ENCODE results near the gene FLACC1. TPM values are rescaled to one million over a fixed set of nuclear protein-coding genes. Genes with fewer than 3 reads are reported as not detected.

The FLACC1 gene
- total RNA-seq, 4 donors from 2014 or later, result 0.19 to 5.1 (median 0.52) TPM

- Histone ChIP-seq H3K4me1 (peaks cover 5 to 52% (median 32%) of the 10 kb centered on the region in 3 donors), H3K36me3 (peaks cover 0 to 30% (median 0%) of the 10 kb centered on the region in 3 donors), H3K27ac (no peak overlapping the region), H3K9me3 (no peaks in the 10 kb centered on the region), H3K27me3 (no peaks in the 10 kb centered on the region), H3K4me3 (no peak overlapping the region)
- DNase-seq, result no peak
- TF ChIP-seq CTCF (IDR thresholded peaks at IDR 0.05) (no peak), POLR2A (IDR thresholded peaks at IDR 0.05) (no peak)
- intact Hi-C loops (cut with DNase I), result loop anchor here (10.0 kb wide), 1 partner anchor 52 kb away; the partner anchor contains the start of genes STRADB and TRAK2
- WGBS, 2 donors, result 82 to 85% methylated on average over 6 of the region's 6 CpGs
Measured at GRCh38 chr2:201402651-201403562, 45.8 kb upstream of the FLACC1 start.

- Histone ChIP-seq H3K27ac (no peak overlapping the region), H3K9me3 (no peaks in the 10 kb centered on the region), H3K4me3 (no peak overlapping the region), H3K27me3 (no peaks in the 10 kb centered on the region), H3K36me3 (peaks cover 0 to 41% (median 0%) of the 10 kb centered on the region in 3 donors), H3K4me1 (peaks cover 5 to 47% (median 31%) of the 10 kb centered on the region in 3 donors)
- 87 to 89% methylated on average over 3 of the region's 3 CpGs for WGBS, 2 donors
- no peak for TF ChIP-seq POLR2A (IDR thresholded peaks at IDR 0.05)
- no peak for TF ChIP-seq CTCF (IDR thresholded peaks at IDR 0.05)
- no peak for DNase-seq
- intact Hi-C loops (cut with DNase I), result loop anchor here (10.0 kb wide), 1 partner anchor 53 kb away; the partner anchor contains the start of genes STRADB and TRAK2
Measured at GRCh38 chr2:201401815-201402214, 44.7 kb upstream of the FLACC1 start.

- TF ChIP-seq CTCF (IDR thresholded peaks at IDR 0.05), result no peak
- DNase-seq, result no peak
- WGBS, 2 donors, result 79 to 81% methylated on average over 8 of the region's 8 CpGs
- Histone ChIP-seq H3K27me3 (no peaks in the 10 kb centered on the region), H3K4me3 (no peak overlapping the region), H3K9me3 (no peaks in the 10 kb centered on the region), H3K36me3 (peaks cover 0 to 91% (median 15%) of the 10 kb centered on the region in 3 donors), H3K4me1 (peaks cover 0 to 6% (median 0%) of the 10 kb centered on the region in 3 donors), H3K27ac (no peak overlapping the region)
- intact Hi-C loops (cut with DNase I), result no loop called here
Measured at GRCh38 chr2:201396595-201396994, 39.5 kb upstream of the FLACC1 start.

GRCh38 chr2:201383136-201383535 is 26.0 kb upstream of the FLACC1 start:
- H3K4me3 ChIP-seq, result no peak overlapping the region
- 17 to 58% methylated on average over 1 of the region's 1 CpG for WGBS, 2 donors
- H3K36me3 ChIP-seq, result peaks cover 0 to 89% (median 18%) of the 10 kb centered on the region in 3 donors
- no peak for DNase-seq
- TF ChIP-seq POLR2A (IDR thresholded peaks at IDR 0.05) (no peak), CTCF (IDR thresholded peaks at IDR 0.05) (no peak)
- H3K4me1 ChIP-seq, result peaks cover 0 to 19% (median 0%) of the 10 kb centered on the region in 3 donors
- H3K9me3 ChIP-seq, result no peaks in the 10 kb centered on the region
- H3K27ac ChIP-seq, result peak overlapping the region; percentile 41 to 84 (median 72)
- intact Hi-C loops (cut with DNase I), result no loop called here
- H3K27me3 ChIP-seq, result no peaks in the 10 kb centered on the region

Measured in esophagus squamous epithelium (tissue), 5 donors.